ENCODE data around the gene KCTD21.

KCTD21 gene

GRCh38 chr11:78138291-78138690 lies 50.1 kb downstream of the KCTD21 start:
- no peak for FAIRE-seq

GRCh38 chr11:78132475-78132874 lies 56.0 kb downstream of the KCTD21 start:
- FAIRE-seq: no peak

GRCh38 chr11:78131956-78132355 lies 56.5 kb downstream of the KCTD21 start:
- FAIRE-seq: no peak

GRCh38 chr11:78127403-78127802 lies 61.0 kb downstream of the KCTD21 start:
- FAIRE-seq: no peak
